HG03108 (cell line): Measurements from ENCODE around the gene ADAMTS4.

ENCODE experiments used
- ATAC-seq: cut with Tn5 transposase; IDR thresholded peaks from one replicate; pipeline ENCODE4 v1.9.1; 2021; ENCODE audit warnings: moderate library complexity; ENCODE audit not compliant: unreplicated experiment

The ADAMTS4 gene

GRCh38 chr1:161222175-161223019 is 23.5 kb upstream of the ADAMTS4 start:
- no peak for ATAC-seq

GRCh38 chr1:161220002-161220401 is 21.1 kb upstream of the ADAMTS4 start:
- no peak for ATAC-seq

- ATAC-seq, result no peak
These were observed 20.4 kb upstream of the ADAMTS4 start for GRCh38 chr1:161219078-161219892.

GRCh38 chr1:161218301-161219077 is 19.6 kb upstream of the ADAMTS4 start:
- no peak for ATAC-seq

GRCh38 chr1:161217831-161218230 is 19.0 kb upstream of the ADAMTS4 start:
- no peak for ATAC-seq

GRCh38 chr1:161216945-161217712 is 18.3 kb upstream of the ADAMTS4 start:
- peak; percentile 87 for ATAC-seq

GRCh38 chr1:161215076-161215475 is 16.2 kb upstream of the ADAMTS4 start, which contains the start of gene FCER1G:
Gene FCER1G (plus strand): TSS chr1:161215295. CDS start chr1:161215322, 27 bp downstream.
- no peak for ATAC-seq

GRCh38 chr1:161214369-161214768 is 15.5 kb upstream of the ADAMTS4 start:
- ATAC-seq, result no peak

- no peak for ATAC-seq
These were observed 11.0 kb upstream of the ADAMTS4 start for GRCh38 chr1:161209790-161210409.

- ATAC-seq, result no peak
These were observed 8.3 kb upstream of the ADAMTS4 start for GRCh38 chr1:161207173-161207572.

- ATAC-seq, result no peak
These were observed 7.7 kb upstream of the ADAMTS4 start for GRCh38 chr1:161206411-161207140.

GRCh38 chr1:161201836-161202712 is 3.2 kb upstream of the ADAMTS4 start, which contains the start of gene NDUFS2:
Gene NDUFS2 (plus strand): TSS chr1:161202367. CDS start chr1:161202386, 19 bp downstream.
- ATAC-seq, result peak; percentile 96

- no peak for ATAC-seq
These were observed 2.4 kb upstream of the ADAMTS4 start for GRCh38 chr1:161200992-161201835.

GRCh38 chr1:161200421-161200991 is 1.7 kb upstream of the ADAMTS4 start:
- ATAC-seq, result no peak

- ATAC-seq, result no peak
These were observed 769 bp upstream of the ADAMTS4 start for GRCh38 chr1:161199506-161200139.

GRCh38 chr1:161198194-161198896 is 509 bp downstream of the ADAMTS4 start:
- no peak for ATAC-seq
